Lower leg skin (tissue), 3 donors: ENCODE results near the gene HCN4.

ENCODE experiments used
- POLR2A ChIP-seq, 2 donors: fragments of 450-650 bp; IDR thresholded peaks; one replicate each; pipeline ENCODE4 v1.6.1; 2016 to 2017; ENCODE audit warnings: antibody characterized with exemption in 2 of 2, mild to moderate bottlenecking in 1 of 2, moderate library complexity in 1 of 2
- TF ChIP-seq, protein P1 (sequence below), 3 donors: fragments of 450-650 bp; IDR thresholded peaks; one replicate each; pipeline ENCODE4 v1.5.1; 2016; ENCODE audit warnings: antibody characterized with exemption in 3 of 3, mild to moderate bottlenecking in 3 of 3, moderate library complexity in 2 of 3

DNA sequence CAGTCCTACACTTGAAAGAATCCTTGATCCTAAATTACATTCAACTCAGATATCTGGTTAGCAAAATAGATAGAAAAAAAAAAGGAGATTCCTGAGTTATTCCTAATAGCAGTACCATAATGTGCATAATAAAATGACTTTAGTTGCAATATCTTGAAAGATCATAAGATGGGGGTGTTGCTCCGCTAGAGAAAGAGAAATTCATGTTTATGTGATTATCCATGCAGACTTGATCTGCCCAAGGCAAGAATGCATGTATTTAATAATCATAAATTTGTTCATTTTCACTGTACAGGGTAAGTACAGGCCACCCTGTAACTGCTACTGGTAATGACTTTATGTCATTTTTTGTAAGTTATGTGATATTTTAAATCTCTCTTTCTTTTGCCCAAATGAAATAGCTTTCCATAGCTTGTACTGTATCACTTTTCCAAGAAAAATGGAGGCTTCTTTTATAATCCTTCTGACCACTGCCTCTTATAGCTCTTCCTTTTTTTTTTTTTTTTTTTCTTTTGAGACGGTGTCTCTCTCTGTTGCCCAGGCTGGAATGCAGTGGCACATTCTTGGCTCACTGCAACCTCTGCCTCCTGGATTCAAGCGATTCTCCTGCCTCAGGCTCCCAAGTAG is 84.6 kb downstream of the HCN4 start:
- TF ChIP-seq, protein P1, sequence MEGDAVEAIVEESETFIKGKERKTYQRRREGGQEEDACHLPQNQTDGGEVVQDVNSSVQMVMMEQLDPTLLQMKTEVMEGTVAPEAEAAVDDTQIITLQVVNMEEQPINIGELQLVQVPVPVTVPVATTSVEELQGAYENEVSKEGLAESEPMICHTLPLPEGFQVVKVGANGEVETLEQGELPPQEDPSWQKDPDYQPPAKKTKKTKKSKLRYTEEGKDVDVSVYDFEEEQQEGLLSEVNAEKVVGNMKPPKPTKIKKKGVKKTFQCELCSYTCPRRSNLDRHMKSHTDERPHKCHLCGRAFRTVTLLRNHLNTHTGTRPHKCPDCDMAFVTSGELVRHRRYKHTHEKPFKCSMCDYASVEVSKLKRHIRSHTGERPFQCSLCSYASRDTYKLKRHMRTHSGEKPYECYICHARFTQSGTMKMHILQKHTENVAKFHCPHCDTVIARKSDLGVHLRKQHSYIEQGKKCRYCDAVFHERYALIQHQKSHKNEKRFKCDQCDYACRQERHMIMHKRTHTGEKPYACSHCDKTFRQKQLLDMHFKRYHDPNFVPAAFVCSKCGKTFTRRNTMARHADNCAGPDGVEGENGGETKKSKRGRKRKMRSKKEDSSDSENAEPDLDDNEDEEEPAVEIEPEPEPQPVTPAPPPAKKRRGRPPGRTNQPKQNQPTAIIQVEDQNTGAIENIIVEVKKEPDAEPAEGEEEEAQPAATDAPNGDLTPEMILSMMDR (IDR thresholded peaks at IDR 0.05), result no peak
- TF ChIP-seq POLR2A (IDR thresholded peaks at IDR 0.05), result no peak
